HepG2 (cell line): ENCODE measurements around the gene RIPOR1. TPM values are rescaled to one million over a fixed set of nuclear protein-coding genes. Genes with fewer than 3 reads are reported as not detected.

Source experiments
- ATAC-seq: fragments of 200-7000 bp; cut with Tn5 transposase; 3 replicates; pipeline ENCODE4 v1.9.1; 2020; ENCODE audit warnings: mild to moderate bottlenecking, moderate library complexity
- BruUV-seq: library from RNA; stranded (reverse); fragments of 400-500 nt; replicated peaks from 2 replicates; lab custom pipeline; 2021; lab: Mats Ljungman, UMichigan
- CTCF ChIA-PET: fragments of 300-600 bp; formaldehyde crosslinking; extraction: SDS; loops from one replicate; lab custom pipeline; 2021; ENCODE audit warnings: low total read pairs, inconsistent platforms, low intra/inter-chr PET ratio; lab: Yijun Ruan, JAX
- POLR2A ChIA-PET: fragments of 350-600 bp; sonication (Branson Sonifier 250); formaldehyde crosslinking; loops from one replicate; lab custom pipeline; 2020; ENCODE audit warnings: antibody characterized with exemption, inconsistent platforms; lab: Yijun Ruan, JAX
- DNase-seq: peaks from one replicate; pipeline ENCODE4 v3.0.0-alpha.2; 2015; ENCODE audit warnings: low spot score
- FAIRE-seq: peaks from 3 replicates; lab custom pipeline; 2011; peaks lifted over from hg19 to GRCh38; lab: Jason Lieb, UNC
- H2AFZ ChIP-seq: one replicate; pipeline ENCODE4 v1.6.1; 2011; ENCODE audit warnings: low read length, inconsistent platforms
- H3K27ac ChIP-seq: fragments of 300-600 bp; 3 replicates; pipeline ENCODE4 v1.8.0; 2011; ENCODE audit warnings: mixed run types, mild to moderate bottlenecking, mixed read lengths, low read length, inconsistent platforms; ENCODE audit not compliant: insufficient read depth; ENCODE audit errors: extremely low read length
- H3K27me3 ChIP-seq, 2 experiments: fragments of 200-600 bp in 1 of 2; 2 replicates in 1 of 2; 3 replicates in 1 of 2; pipeline versions ENCODE4 v1.6.0 to v1.8.0; 2011; ENCODE audit warnings: low read length in 2 of 2, mild to moderate bottlenecking in 2 of 2, moderate library complexity in 2 of 2, inconsistent platforms in 1 of 2; ENCODE audit not compliant: insufficient read depth in 2 of 2, control insufficient read depth in 1 of 2
- H3K36me3 ChIP-seq, 2 experiments: fragments of 200-600 bp in 1 of 2; replicated peaks in 1 of 2; 2 replicates in 1 of 2; 3 replicates in 1 of 2; pipeline versions ENCODE4 v1.5.1 to v1.8.0; 2011; ENCODE audit warnings: low read length in 2 of 2, inconsistent platforms in 1 of 2; ENCODE audit not compliant: insufficient read depth in 2 of 2, control insufficient read depth in 1 of 2
- H3K4me1 ChIP-seq: 2 replicates; pipeline ENCODE4 v1.5.1; 2012; ENCODE audit warnings: low read length, inconsistent platforms; ENCODE audit not compliant: insufficient read depth
- H3K4me2 ChIP-seq: 2 replicates; pipeline ENCODE4 v1.6.0; 2011; ENCODE audit warnings: low read depth, low read length, inconsistent platforms
- H3K4me3 ChIP-seq, 3 experiments: fragments of 200-600 bp in 1 of 3; sonication (generic), shearing (Covaris generic) in 1 of 3; replicated peaks in 1 of 3; 2 replicates each; pipeline ENCODE4 v1.5.1; 2011 to 2016; ENCODE audit warnings: low read length in 3 of 3, inconsistent platforms in 2 of 3, low read depth in 2 of 3, mild to moderate bottlenecking in 2 of 3, control low read depth in 1 of 3, mixed read lengths in 1 of 3; ENCODE audit not compliant: insufficient read depth in 1 of 3
- H3K79me2 ChIP-seq: one replicate; pipeline ENCODE4 v1.6.1; 2011; ENCODE audit warnings: low read length, inconsistent platforms; ENCODE audit not compliant: insufficient read depth
- H3K9ac ChIP-seq: 2 replicates; pipeline ENCODE4 v1.6.0; 2011; ENCODE audit warnings: mild to moderate bottlenecking, low read depth, low read length, inconsistent platforms; ENCODE audit not compliant: insufficient read depth
- H3K9me3 ChIP-seq: 2 replicates; pipeline ENCODE4 v1.5.1; 2012; ENCODE audit warnings: mild to moderate bottlenecking, low read length
- H4K20me1 ChIP-seq: 2 replicates; pipeline ENCODE4 v1.6.0; 2011; ENCODE audit warnings: inconsistent platforms, mild to moderate bottlenecking, low read length, moderate library complexity; ENCODE audit not compliant: insufficient read depth
- ATF1 ChIP-seq: IDR thresholded peaks from 2 replicates; pipeline ENCODE4 v1.6.1; 2016; ENCODE audit warnings: mild to moderate bottlenecking, control low read depth
- FOXM1 ChIP-seq: sonication (generic); formaldehyde crosslinking; IDR thresholded peaks from 2 replicates; pipeline ENCODE4 v1.5.0; 2020; ENCODE audit warnings: missing genetic modification reagents
- MAFF ChIP-seq: IDR thresholded peaks from 2 replicates; pipeline ENCODE4 v1.6.1; 2011; ENCODE audit warnings: low read depth, low read length, improper control_type of control experiment
- MAFK ChIP-seq, 2 experiments: IDR thresholded peaks in 1 of 2; conservative IDR thresholded peaks in 1 of 2; 2 replicates each; pipeline ENCODE4 v1.6.1; 2011; ENCODE audit warnings: improper control_type of control experiment in 2 of 2, low read length in 2 of 2
- MYC ChIP-seq: sonication (generic); formaldehyde crosslinking; IDR thresholded peaks from 2 replicates; pipeline ENCODE4 v1.9.0; 2021; ENCODE audit warnings: missing genetic modification reagents, borderline replicate concordance
- NAIF1 ChIP-seq: sonication (generic); formaldehyde crosslinking; IDR thresholded peaks from 2 replicates; pipeline ENCODE4 v1.5.0; 2020; ENCODE audit warnings: mild to moderate bottlenecking, missing genetic modification reagents, borderline replicate concordance
- PAX8 ChIP-seq: sonication (generic); formaldehyde crosslinking; IDR thresholded peaks from 2 replicates; pipeline ENCODE4 v1.8.0; 2022; ENCODE audit warnings: mild to moderate bottlenecking, missing genetic modification reagents, borderline replicate concordance
- SAP130 ChIP-seq: IDR thresholded peaks from 2 replicates; pipeline ENCODE4 v1.6.1; 2016; ENCODE audit warnings: low read depth
- ZBTB3 ChIP-seq: sonication (generic); formaldehyde crosslinking; IDR thresholded peaks from 2 replicates; pipeline ENCODE4 v1.4.0; 2020; ENCODE audit warnings: low read depth, mild to moderate bottlenecking, moderate library complexity, missing genetic modification reagents, borderline replicate concordance
- ZMYM2 ChIP-seq: sonication (generic); formaldehyde crosslinking; IDR thresholded peaks from 2 replicates; pipeline ENCODE4 v1.8.0; 2022; ENCODE audit warnings: mild to moderate bottlenecking, missing genetic modification reagents
- ZNF331 ChIP-seq: sonication (generic); formaldehyde crosslinking; IDR thresholded peaks from 2 replicates; pipeline ENCODE4 v1.4.0; 2020; ENCODE audit warnings: missing genetic modification reagents
- ZNF460 ChIP-seq: sonication (generic); formaldehyde crosslinking; IDR thresholded peaks from 2 replicates; pipeline ENCODE4 v1.5.1; 2020; ENCODE audit warnings: missing genetic modification reagents, mild to moderate bottlenecking, borderline replicate concordance
- ZNF558 ChIP-seq: sonication (generic); formaldehyde crosslinking; IDR thresholded peaks from 2 replicates; pipeline ENCODE4 v1.9.0; 2022; ENCODE audit warnings: mild to moderate bottlenecking, missing genetic modification reagents, borderline replicate concordance
- ZNF781 ChIP-seq: sonication (generic); formaldehyde crosslinking; IDR thresholded peaks from 2 replicates; pipeline ENCODE4 v1.5.1; 2020; ENCODE audit warnings: borderline replicate concordance, mild to moderate bottlenecking, missing genetic modification reagents; ENCODE audit errors: not compliant biosample characterization
- ZSCAN30 ChIP-seq: sonication (generic); formaldehyde crosslinking; IDR thresholded peaks from 2 replicates; pipeline ENCODE4 v1.5.0; 2020; ENCODE audit warnings: mild to moderate bottlenecking, missing genetic modification reagents
- WGBS: methylation state at CpG from one replicate; pipeline ENCODE4 v1.1.6; 2017; ENCODE audit warnings: low lambda C conversion rate; 5-methylcytosine and 5-hydroxymethylcytosine counted together
- in situ Hi-C: cut with HindIII; loops from 2 replicates; pipeline ENCODE4 v1.10.0; 2017; ENCODE audit warnings: low pct_unique_long_range_greater_than_20kb; ENCODE audit not compliant: extremely low pct_ligation_motif_present
- intact Hi-C: fragments of 100-400 bp; cut with micrococcal nuclease; formaldehyde crosslinking; loops from one replicate; pipeline ENCODE4 v1.10.0; 2022; ENCODE audit not compliant: unreplicated experiment
- polyA plus RNA-seq, 8 experiments: library from polyadenylated mRNA; depleted of rRNA in 3 of 8; stranded (reverse) in 7 of 8; unstranded in 1 of 8; fragments of >200 nt; fragmentation: Illumina TruSeq in 4 of 8; extraction: Trizol in 4 of 8; gene quantifications; 2 replicates each; pipeline versions ENCODE4 v1.2.1 to v1.2.3, GENCODE V29; 2011 to 2016; ENCODE audit warnings: low read depth in 4 of 8, missing spikeins in 1 of 8, mixed read lengths in 1 of 8; ENCODE audit not compliant: insufficient read depth in 1 of 8
- total RNA-seq, 5 experiments: library from RNA; depleted of rRNA; stranded (reverse); fragments of >200 nt; fragmentation: Illumina TruSeq; extraction: Trizol; gene quantifications; 2 replicates each; pipeline ENCODE4 v1.2.3, GENCODE V29; 2016; ENCODE audit warnings: low read depth in 1 of 5
- TF ChIP-seq, protein P1 (sequence below): sonication (generic); formaldehyde crosslinking; IDR thresholded peaks from 2 replicates; pipeline ENCODE4 v1.8.0; 2023; ENCODE audit warnings: mild to moderate bottlenecking, missing genetic modification reagents
- TF ChIP-seq, protein P2 (sequence below): sonication (generic); formaldehyde crosslinking; IDR thresholded peaks from 2 replicates; pipeline ENCODE4 v1.4.0; 2020; ENCODE audit warnings: mild to moderate bottlenecking, missing genetic modification reagents

RIPOR1 gene
- total and polyA plus RNA-seq, 2 of the 13 experiments (the other 11 are each of a cell fraction or from before 2014, with no cell fraction given): 4.6 to 8.1 TPM

DNA sequence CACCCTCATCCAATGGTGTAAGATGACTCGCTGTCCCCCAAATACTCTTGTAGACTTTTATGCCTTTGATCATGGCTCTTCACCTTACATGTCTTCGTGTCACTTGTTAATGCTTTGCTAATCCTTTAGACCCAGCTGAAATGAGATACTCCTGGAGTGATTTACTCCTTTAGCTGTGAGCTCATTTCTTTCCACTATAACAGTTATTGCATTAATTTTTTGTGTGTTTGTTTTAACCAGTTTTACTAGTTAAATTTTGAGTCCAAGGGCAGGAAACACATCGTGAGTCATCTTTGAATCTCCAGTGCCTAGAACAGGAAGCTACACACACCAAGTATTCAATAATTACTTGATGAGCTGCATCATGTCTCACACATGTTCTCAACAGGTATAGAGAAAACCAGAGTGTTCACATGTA, 27.2 kb downstream of the RIPOR1 start (continued):
- TF ChIP-seq ZNF331 (CRISPR knock-in tag) (no peak), ZNF558 (no peak), ZNF460 (CRISPR knock-in tag) (no peak), ATF1 (CRISPR knock-in tag) (no peak), FOXM1 (no peak), SAP130 (CRISPR knock-in tag) (no peak), ZSCAN30 (CRISPR knock-in tag) (no peak), ZNF781 (CRISPR knock-in tag) (no peak), PAX8 (CRISPR knock-in tag) (no peak), MYC (CRISPR knock-in tag) (no peak)
- TF ChIP-seq, protein P1, sequence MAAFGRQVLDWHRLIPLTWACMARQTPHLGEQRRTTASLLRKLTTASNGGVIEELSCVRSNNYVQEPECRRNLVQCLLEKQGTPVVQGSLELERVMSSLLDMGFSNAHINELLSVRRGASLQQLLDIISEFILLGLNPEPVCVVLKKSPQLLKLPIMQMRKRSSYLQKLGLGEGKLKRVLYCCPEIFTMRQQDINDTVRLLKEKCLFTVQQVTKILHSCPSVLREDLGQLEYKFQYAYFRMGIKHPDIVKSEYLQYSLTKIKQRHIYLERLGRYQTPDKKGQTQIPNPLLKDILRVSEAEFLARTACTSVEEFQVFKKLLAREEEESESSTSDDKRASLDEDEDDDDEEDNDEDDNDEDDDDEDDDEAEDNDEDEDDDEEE (CRISPR knock-in tag): no peak

DNA sequence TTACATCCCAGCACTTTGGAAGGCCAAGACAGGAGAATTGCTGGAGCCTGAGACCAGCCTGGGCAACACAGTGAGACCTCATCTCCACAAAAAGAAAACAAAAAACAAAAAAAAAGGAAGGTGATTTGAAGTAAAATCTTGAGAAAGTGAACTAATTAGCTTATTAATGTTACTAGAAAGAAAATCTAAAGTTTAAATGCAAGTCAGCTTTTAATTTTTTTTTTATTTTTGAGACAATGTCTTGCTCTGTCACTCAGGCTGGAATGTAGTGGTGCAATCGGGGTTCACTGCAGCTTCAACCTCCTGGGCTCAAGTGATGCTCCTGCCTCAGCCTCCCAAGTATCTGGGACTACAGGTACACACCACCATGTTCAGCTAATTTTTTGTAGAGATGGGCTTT, 30.2 kb downstream of the RIPOR1 start:
- FAIRE-seq (no peak), DNase-seq (no peak), ATAC-seq (no peak)
- Histone ChIP-seq H3K4me3 (no peak overlapping the region), H2AFZ (no peak overlapping the region), H3K4me1 (peaks cover 22% of the 10 kb centered on the region), H3K4me2 (no peak overlapping the region), H3K9ac (no peak overlapping the region), H3K27me3 (no peaks in the 10 kb centered on the region; a peak in 1 of 5 replicates), H3K36me3 (no peaks in the 10 kb centered on the region), H3K27ac (no peak overlapping the region), H4K20me1 (no peaks in the 10 kb centered on the region), H3K9me3 (no peaks in the 10 kb centered on the region), H3K79me2 (peaks cover 13% of the 10 kb centered on the region)
- CTCF ChIA-PET: no interaction called here
- intact Hi-C loops: no loop called here
- POLR2A ChIA-PET: no interaction called here
- in situ Hi-C loops: no loop called here
- no TSS peak for BruUV-seq
- WGBS: 78% methylated on average over 1 of the region's 1 CpG
- TF ChIP-seq MAFK (conservative IDR thresholded peaks at IDR 0.05 in 1 of 2, IDR thresholded peaks at IDR 0.05 in 1 of 2; ENCODE audit: low read length in 2 of 2) (peak in 1 of 2 experiments; percentile 38; a peak in 2 of 4 replicates), ZMYM2 (CRISPR knock-in tag) (no peak), ZBTB3 (CRISPR knock-in tag) (no peak), NAIF1 (CRISPR knock-in tag) (no peak), MAFF (0 out of 2 replicates have a peak, but pooled peaks have one; percentile 24)
- TF ChIP-seq, protein P2, sequence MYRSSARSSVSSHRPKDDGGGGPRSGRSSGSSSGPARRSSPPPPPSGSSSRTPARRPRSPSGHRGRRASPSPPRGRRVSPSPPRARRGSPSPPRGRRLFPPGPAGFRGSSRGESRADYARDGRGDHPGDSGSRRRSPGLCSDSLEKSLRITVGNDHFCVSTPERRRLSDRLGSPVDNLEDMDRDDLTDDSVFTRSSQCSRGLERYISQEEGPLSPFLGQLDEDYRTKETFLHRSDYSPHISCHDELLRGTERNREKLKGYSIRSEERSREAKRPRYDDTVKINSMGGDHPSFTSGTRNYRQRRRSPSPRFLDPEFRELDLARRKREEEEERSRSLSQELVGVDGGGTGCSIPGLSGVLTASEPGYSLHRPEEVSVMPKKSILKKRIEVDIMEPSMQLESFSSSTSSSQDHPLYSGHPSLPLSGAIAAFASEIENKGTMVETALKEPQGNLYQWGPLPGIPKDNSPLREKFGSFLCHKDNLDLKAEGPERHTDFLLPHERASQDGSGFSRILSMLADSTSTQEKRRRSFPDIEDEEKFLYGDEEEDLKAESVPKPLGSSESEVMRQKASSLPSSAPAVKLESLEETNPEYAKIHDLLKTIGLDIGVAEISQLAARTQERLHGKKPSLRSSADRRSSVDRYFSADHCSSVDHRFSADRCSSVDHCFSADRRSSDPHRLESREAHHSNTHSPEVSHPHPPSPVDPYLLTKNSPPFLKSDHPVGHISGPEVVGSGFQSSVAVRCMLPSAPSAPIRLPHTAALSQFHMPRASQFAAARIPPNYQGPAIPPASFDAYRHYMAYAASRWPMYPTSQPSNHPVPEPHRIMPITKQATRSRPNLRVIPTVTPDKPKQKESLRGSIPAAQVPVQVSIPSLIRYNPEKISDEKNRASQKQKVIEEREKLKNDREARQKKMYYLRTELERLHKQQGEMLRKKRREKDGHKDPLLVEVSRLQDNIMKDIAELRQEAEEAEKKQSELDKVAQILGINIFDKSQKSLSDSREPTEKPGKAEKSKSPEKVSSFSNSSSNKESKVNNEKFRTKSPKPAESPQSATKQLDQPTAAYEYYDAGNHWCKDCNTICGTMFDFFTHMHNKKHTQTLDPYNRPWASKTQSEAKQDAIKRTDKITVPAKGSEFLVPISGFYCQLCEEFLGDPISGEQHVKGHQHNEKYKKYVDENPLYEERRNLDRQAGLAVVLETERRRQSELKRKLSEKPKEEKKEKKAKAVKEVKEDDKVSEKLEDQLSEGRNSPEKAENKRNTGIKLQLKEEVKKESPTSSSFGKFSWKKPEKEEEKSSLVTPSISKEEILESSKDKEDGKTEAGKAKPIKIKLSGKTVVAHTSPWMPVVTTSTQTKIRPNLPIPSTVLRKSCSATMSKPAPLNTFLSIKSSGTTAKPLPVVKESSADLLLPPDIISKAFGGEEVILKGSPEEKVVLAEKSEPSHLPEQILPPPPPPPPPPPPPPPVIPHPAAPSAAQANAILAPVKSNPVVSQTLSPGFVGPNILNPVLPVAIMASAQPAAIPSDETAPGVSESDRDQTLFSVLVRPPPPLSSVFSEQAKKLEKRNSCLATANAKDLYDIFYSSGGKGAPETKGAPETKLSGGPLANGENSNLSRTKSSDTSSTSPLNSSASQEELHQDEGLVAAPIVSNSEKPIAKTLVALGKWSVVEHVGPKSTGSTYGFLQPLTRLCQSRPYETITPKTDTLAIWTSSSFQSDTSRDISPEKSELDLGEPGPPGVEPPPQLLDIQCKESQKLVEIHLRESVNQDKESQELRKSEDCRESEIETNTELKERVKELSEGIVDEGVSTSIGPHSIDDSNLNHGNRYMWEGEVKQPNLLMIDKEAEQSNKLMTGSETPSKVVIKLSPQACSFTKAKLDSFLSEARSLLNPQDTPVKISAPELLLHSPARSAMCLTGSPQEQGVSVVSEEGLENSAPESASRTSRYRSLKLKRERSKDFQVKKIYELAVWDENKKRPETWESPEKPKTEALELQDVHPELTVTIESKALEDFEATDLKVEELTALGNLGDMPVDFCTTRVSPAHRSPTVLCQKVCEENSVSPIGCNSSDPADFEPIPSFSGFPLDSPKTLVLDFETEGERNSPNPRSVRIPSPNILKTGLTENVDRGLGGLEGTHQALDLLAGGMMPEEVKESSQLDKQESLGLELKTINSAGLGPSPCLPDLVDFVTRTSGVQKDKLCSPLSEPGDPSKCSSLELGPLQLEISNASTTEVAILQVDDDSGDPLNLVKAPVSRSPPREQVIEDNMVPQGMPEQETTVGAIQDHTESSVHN (CRISPR knock-in tag): no peak
